GM21515 (cell line): Measurements from ENCODE around the gene MFAP2.

Experiments
- ATAC-seq: cut with Tn5 transposase; IDR thresholded peaks from one replicate; pipeline ENCODE4 v1.9.1; 2021; ENCODE audit not compliant: unreplicated experiment

MFAP2 gene, protein sequence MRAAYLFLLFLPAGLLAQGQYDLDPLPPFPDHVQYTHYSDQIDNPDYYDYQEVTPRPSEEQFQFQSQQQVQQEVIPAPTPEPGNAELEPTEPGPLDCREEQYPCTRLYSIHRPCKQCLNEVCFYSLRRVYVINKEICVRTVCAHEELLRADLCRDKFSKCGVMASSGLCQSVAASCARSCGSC

DNA sequence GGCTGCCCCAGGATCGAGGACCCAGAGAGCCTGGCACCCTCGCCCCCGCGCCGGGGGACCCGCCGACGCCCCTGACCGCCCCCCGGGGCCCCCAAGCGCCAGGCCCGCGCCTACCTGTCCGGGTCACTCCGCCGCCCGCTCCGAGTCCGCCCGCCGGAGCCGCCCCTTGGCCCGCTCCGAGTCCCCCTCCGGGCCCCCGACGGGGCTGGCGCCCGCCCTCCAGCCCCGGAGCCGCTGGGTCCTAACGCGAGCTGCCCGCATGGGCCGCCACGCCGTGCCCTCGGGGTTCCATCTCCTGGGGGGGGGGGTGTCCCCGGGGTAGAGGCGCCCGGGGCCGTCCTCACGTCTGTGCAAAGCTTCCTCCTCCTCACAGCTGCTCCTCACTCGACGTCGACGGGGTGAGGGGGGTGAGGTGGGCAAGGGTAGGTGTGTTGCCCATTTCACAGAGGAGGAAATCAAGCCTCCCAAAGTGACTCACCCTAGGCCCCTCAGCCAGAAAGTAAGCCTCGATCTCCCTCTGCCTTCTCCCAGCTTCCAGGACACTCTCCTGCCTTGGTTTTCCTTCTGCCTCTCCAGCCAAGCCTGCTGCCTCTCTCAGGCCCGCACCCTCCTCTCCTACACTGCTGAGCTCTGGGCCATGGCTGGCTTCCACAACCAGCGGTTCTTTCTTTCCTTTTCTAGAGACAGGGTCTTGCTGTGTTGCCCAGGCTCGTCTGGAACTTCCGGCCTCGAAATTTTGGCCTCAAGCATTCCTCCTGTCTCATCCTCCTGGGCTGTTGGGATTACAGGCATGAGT, at the start of gene MFAP2:
MFAP2 (minus strand) TSS at position 148 of the 796 bp plus-strand sequence. CDS start 2,347 bp downstream, outside the sequence.
- ATAC-seq = no peak

DNA sequence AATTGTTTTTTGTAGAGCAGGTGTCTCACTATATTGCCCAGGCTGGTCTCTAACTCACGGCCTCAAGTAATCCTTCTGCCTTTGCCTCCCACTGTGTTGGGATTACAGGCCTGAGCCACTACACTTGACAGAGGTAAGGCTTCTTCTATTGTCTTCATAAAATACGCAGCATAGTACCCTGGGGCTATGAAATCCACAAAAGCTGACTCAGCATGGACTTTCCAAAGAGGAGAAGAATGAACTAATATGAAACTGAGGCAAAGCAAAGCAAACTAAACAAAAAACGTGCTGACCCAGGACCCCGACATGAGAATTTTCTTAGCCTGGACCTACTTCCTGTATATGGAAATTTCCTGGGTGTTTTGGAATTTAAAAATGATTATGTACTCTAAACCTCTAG, 49.8 kb upstream of the MFAP2 start:
- ATAC-seq = no peak

DNA sequence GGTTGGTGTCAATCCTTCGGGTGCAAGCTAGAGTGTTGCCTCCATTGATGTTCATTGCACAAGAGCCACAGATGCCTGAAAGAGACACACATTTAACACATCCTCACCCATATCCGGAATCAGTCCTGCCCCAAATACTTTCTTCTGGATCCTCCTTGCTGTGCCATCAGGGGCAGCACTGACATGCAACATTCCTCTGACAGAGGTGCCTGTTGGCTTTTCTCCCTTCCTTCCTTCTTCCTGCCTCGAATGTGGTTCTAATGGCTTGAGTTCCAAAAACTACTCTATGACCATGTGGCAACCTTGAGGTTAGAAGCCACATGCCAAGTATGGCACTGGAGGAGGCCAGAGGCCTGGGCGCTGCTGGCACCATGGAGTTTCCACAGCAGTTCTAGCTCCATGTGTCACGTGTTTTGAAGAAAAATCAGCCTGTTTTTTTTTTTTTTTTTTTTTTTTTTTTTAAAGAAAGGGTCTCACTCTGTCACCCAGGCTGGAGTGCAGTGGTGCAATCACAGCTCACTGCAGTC, 48.3 kb upstream of the MFAP2 start:
- no peak for ATAC-seq

DNA sequence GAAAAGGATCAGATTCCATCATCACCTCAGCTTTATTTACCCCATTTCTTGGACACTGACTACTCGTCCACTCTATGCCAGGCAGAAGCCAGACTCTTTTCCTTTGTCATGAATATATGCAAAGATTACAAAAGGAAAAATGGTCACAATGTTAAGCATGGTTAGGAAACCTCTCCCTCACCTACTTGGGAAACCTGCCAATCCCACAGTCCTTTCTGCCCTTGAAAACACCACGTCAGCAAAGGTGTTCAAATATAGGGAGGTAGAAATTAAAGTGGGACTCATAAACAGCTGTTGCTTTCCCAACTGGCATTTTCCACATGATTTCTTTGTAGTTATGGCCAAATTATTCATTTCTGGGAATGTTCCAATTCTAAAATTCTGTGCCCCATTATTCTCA, 47.5 kb upstream of the MFAP2 start:
- ATAC-seq = no peak

DNA sequence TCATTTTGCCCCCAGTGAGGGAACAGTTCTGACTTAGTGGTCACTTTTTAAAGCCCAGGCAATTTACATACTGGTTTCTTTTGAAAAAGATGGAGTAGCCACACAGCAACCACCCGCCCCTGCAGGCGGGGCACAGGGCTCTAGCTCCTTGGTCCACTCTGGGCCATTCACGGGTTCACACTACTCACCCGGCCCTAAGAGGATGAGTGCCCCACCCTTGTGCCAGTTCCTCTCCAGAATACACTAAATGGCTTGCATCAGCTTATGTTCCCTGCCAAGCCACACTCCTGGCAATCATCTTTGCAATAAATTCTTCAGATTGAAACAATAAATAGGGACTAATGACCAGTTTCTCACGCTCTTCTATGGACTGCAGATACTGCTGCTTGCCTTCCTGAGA, 47.0 kb upstream of the MFAP2 start:
- ATAC-seq = no peak

DNA sequence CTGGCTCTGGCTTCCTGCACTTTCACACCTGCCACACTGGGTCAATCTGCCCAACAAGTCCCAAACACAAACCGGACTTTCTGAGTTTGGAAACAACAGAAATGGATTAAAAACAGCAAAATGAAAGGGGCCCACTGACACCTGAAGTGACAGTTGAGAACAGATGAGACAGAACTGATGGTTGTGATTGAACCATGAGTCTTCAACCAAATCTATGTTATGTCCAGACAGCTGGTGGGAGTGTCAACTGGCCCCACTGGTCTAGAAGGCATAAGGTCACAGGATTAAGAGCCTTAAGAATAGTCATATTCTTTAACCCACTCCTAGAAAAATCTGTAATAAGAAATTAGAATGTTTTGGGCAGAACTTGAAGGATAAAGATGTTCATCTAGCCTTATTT, 44.3 kb upstream of the MFAP2 start:
- no peak for ATAC-seq

DNA sequence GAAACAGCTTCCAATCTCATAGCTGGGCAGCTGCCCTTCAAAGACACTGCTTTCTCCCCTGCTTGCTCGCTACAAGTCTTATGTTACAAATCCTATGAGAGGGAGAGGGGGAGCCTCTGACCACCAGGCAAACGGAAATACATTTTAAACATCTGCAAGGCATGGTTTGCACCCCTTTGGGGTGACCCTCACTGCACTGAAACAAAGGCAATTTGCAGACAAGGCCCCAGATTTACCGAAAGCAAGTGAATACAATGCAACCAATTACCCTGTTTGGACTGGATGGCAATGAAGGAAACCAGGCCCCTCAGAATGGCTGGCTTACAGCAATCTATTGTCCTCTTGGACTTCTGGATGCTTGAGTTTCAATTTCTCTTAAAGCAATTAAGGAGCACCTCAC, 43.2 kb upstream of the MFAP2 start:
- ATAC-seq = no peak

DNA sequence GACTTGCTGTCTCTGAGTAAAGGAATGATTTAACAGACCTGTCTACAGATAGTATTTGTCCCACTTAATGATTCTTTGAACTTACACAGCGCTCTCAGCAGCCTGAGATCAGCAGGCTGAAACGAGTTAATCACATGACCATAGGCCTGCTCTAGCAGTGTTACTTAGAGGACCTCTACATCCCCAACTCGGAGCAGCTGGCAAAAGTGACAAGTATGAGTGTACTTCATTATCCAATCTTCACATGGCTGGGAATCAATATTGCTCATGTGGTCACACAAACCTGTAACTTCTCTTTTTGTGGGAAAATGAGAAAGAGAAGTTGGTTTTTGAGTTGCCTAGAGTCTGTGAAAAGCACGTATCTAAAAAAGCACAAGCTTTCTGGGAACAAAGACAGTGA, 42.7 kb upstream of the MFAP2 start:
- no peak for ATAC-seq

DNA sequence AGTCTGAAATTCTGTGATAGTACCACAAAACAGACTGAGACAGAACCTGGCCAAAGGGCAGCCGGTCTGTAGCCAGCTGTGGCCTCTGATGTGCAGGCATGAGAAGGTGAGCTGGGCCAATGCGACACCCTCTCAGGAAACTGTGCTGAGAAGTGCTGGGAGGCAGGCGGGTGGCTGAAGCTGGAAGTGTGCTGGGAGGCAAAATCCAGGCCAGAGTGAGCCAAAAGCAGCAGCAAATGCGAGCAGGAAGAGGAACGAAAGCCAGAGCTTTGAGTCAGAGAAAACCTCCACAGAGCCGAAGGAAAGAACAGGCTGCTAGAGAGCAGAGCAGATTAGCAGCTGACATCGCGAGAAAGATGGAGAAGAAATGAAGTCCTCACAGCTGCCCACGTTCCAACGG, 41.5 kb upstream of the MFAP2 start:
- no peak for ATAC-seq

DNA sequence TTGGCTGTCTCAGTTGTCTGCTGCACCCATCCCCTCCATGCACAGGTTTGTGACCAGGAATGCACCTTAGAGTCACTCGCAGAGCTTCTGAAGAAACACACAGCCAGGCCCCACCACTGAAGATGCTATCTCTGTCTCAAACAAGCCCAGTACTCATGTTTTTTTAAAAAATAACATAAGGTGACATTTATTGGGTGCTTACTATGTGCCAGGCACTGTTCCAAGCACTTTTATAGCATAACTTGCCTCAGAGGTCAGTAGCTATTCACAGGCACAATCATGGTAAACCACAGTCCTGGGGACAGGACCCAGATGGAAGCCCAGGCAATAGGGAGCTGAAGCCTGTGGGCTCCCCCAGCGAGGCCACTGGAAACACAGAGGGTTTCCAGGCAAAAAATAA, 40.1 kb upstream of the MFAP2 start:
- ATAC-seq = no peak

DNA sequence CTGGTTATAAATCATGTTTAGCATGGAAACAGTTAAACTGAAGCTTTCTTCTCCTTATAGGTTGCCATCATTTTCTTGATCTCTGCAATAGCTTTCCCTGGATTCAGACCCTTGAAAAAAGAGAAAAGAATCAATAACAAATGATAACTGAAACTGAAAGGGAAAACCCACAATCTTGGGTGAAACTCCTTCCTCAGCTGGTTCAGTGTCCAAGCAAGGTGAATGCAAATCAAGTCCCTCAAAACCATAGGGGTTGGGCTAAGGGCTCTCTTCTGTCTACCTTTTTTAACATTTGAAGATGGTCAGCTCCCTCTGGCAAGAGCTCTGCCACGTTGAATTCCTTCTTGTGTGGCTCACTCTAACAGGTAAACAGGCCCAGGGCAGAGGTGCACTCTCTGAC, 38.4 kb upstream of the MFAP2 start:
- ATAC-seq = no peak

DNA sequence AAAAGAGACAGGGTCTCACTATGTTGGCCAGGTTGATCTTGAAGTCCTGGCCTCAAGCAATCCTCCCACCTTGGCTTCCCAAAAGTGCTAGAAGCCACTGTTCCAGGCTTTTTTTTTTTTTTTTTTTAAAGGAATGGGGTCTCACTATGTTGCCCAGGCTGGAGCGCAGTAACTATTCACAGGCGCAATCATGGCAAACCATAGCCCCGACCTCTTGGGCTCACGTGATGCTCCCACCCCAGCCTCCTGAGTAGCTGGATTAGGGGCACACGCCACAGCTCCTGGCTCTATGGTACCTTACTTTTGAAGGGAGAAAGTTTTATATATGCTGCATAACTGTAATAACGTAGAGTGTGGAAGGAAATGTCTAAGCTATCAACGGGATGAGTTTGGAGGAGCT, 37.0 kb upstream of the MFAP2 start:
- ATAC-seq = no peak

DNA sequence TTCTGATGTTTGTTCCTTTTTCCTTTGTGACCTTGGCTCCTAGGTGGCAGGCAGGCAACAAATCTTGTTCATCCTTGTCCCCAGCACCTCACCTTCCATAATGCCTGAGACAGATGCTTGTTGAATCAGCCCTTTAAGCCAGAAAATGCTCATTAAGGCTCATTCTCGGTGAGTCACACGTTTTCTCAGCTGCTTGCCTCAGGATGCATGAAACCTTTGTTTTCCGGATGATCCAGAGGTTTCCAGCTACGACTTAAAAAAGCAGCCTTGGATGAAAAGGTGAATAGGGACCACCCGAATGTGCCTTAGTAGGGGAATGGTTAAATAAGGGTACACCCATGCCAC, 35.9 kb upstream of the MFAP2 start:
- ATAC-seq = no peak

DNA sequence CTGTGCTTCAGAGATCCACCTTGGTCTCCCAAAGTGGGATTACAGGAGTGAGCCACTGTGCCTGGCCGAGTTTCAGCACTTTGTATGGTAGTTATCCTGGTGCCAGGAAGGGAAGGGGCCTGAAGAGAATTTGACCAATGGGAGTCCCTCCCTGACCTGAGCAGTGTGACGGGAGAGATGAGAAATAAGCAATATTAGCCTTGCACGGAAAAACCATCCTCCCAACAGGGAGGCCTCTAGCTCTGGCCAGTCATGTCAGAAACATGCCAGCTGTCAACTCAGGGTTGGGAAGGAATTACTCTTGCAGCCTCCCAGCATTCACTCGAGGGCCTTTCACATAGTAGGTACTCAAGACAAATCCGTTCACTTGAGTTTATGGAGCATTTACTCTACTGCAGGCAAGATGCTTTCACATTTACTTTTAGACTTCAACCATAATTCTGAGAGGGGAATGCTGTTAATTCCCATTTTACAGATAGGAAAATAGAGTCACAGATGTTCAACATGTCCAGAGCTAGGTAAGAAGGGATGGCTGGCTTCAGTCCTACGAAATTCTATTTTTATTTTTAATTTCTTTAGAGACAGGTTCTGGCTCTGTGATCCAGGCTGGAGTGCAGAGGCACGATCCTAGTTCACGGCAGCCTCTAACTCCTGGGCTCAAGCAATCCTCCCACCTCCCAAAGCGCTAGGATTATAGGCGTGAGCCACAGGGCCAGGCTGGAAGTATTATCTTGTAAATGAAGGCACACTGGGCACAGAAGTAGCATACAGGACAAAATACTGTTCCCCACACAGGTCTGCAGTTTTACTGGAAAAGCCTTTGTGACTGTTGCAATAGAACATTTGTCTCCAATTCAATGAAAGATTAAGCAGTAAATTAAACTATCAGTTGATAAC, 34.5 kb upstream of the MFAP2 start:
- ATAC-seq = no peak

DNA sequence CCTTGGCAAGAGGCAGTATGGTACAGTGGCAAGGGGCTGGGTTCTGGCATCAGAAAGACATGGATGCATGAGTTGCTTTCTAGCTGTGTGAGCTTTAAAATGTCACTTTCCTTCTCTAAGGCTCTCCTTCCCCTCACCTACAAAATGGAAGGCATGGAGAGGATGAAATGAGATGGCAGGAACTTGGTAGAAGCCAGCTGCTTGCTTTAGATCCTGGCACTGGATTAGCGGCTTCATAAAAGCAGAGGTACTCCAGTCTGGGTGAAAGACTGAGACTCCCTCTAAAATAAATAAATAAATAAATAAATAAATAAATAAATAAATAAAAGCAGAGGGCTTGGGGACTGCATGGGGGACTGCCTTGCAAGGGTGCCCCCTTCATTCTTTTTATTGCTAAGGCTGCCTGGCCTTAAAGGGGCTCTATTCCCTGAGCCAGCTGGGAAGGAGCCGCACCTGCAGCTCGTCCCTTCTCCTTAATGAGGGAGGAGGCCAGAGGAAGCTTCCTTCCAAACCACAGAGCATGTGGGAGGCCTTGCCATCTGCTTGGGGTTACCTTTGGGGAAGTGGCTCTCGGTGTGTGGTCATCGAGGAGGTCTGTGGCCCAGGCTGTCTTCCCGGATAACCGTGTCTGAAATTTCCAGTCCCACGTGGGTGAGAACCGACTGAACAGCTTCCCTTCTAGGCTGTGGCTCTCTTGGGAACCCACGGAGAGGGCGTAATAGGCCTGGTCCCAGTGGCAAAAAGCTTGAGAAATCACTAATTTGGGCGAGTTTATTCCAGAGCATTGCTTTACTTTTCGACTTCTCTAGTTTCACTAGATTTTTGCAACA, 33.3 kb upstream of the MFAP2 start:
- no peak for ATAC-seq

DNA sequence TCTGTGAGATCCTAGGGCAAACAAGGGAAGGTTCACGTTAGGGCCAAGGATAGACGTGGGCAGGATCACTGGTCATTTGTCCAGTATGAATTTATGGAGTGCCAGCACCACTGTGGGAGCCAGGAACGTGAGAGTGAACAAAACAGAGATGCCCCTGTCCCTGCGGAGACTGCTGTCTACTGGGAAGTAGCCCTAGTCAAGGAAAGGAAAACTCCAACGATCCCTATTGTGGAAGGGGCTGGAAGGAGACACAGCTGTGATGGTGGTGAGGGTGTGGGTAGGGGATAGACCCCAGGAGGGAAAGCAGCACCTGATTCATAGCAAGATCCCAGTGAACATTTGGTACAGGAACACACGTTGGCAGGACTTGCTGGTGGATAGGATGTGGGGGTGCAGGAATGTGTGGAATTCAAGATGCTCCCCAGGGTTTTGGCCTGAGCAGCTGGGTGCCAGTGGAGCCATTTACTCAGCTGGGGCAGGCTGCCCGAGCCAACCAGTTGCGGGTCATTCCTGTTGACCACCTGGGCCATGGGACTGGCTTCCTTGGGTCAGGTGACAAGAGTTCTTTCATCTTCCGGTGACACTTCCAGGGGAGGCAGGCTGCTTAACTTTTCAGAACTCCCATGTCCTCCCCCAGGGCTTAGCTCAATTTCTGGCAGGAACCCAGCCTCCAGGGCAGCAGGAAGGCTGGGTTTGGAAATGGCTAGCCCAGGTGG, 32.5 kb upstream of the MFAP2 start:
- no peak for ATAC-seq

DNA sequence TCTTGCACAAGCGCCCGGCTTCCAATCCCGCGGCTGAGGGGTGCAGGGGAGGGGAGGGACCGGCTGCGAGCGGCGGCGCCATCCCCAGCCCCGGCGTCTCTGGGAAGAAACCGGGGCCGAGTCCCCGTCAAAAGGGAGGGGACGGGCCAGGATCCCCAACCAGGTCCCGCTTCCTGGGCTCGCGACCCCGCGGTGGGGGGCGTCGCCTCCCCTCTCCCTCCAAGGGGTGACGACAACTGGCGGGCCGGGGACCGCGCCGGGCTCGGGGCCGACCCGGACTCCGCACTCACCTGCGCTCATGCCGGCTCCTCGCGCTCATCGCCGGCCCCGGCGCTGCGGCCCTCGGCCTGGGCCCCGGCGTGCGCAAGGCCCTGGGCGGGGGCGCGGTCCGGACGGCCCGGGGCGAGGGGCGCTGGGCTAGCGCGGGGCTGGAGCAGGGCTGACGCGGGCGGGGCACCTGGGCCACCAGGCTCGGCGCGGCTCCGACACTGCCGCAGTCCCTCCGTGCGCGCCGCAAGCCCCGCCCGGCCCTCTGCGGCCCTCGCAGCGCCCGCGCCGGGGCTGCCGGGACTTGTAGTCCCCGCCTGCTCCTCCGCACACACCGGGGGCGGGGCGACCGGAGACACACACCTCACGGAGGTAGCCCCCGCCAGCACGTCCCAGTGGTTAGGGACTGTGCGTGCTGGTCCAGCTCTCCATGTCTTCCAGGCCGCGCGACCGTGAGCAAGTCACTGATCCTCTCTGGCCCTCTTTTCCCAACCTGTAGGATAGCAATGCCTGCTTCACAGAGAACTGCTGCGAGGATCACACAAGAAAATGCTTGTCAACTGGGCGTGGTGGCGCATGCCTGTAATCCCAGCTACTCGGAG, 31.3 kb upstream of the MFAP2 start, which contains the start of gene ATP13A2:
ATP13A2 (minus strand) TSS at position 490 of the 869 bp plus-strand sequence; CDS start at position 300, 190 bp downstream.
- peak; percentile 82 for ATAC-seq

DNA sequence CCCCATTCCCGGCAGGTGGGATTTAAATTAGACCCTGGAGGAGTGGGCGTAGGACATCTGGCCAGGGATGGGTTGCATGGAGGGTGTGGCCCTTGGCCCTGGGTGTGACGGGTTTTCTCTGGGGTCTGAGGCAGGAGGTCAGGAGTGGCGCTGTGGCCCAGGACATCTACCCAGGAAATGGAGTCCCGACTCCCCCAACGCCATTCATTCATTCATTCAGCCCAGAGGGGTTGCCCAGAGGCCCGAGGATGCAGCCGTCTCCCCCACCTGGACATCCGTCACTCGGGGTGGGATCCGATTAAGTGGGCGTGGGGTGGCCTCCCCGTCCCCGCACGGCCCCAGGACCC, 30.6 kb upstream of the MFAP2 start:
- no peak for ATAC-seq

DNA sequence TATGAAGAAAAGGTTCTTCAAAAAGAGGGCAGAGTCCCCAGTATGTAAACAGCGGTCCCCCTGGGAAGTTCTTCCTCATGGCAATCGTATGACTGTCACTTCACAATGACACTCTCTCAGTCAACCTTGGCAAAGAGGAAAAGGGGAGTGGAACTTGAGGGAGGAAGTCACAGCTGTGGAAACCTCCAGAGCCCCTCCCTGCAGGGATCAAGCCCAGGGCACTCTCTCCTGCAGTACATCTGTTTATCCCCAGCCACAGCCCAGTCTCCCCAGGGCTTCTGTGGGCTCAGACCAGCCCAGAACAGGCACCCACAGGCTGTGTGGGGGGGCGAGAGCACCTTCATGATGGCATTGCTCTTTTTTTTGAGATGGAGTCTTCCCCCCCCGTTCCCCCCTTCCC, 29.3 kb upstream of the MFAP2 start:
- ATAC-seq = no peak
